Activated T-helper 1 cell treated with anti-CD3 and anti-CD28 coated beads, Interleukin-12 subunit alpha, Interleukin-12 subunit beta, Interleukin-2, Interleukin-4 antibody, amounts not matched to agents 30 ng/mL and 10 ng/mL and 1 ng/mL, durations not matched to agents 14 hours and 24 hours and 36 hours (primary cell): ENCODE data around the gene MKLN1. TPM values are rescaled to one million over a fixed set of nuclear protein-coding genes. Genes with fewer than 3 reads are reported as not detected.

Source experiments
- DNase-seq: peaks from one replicate; pipeline ENCODE4 v3.0.0; 2021; ENCODE audit warnings: low spot score
- H3K27ac Mint-ChIP-seq: one replicate; pipeline ENCODE4 v1.8.0; 2021; ENCODE audit warnings: mild to moderate bottlenecking, mixed read lengths
- H3K27me3 Mint-ChIP-seq: one replicate; pipeline ENCODE4 v1.8.0; 2022; ENCODE audit warnings: mild to moderate bottlenecking, moderate library complexity, mixed read lengths; ENCODE audit not compliant: insufficient read depth
- H3K36me3 Mint-ChIP-seq: one replicate; pipeline ENCODE4 v1.8.0; 2021; ENCODE audit warnings: low read depth, mixed read lengths
- H3K4me1 Mint-ChIP-seq: one replicate; pipeline ENCODE4 v1.8.0; 2021; ENCODE audit warnings: low read depth, mixed read lengths
- H3K4me3 Mint-ChIP-seq: one replicate; pipeline ENCODE4 v1.8.0; 2021; ENCODE audit warnings: mild to moderate bottlenecking, moderate library complexity, mixed read lengths
- H3K9me3 Mint-ChIP-seq: one replicate; pipeline ENCODE4 v1.8.0; 2021; ENCODE audit warnings: mixed read lengths
- intact Hi-C: fragments of 100-400 bp; cut with micrococcal nuclease; formaldehyde crosslinking; loops from one replicate; pipeline ENCODE4 v1.15.1; 2024
- total RNA-seq: library from RNA; stranded (reverse); gene quantifications from 2 replicates; pipeline ENCODE4 v1.2.3, GENCODE V29; 2022

Gene MKLN1
- total RNA-seq, 1 donor from 2014 or later = 34.0 TPM

DNA sequence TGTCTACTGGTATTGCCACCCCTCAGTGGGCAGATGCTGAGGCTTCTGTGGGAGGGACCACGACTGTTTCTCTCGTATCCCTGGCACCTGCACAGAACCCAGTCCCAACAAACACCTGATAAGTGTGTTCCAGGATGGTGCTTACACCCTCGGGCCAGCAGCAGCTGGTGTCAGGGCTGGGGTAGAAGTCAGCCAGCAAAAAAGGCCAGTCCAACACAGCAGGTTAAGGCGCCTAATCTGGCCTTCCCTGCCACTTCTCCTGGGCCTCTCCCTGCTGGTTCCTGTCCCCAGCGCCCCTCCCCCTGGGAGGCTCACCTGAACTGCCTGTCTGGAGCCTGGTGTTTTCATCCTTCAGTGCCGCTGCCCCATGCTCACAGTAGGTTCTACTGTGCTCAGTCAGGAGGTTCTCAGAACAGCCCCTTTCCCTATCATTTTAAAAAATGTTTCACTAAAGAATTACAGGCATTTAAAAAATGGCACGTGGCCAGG lies 208.7 kb downstream of the MKLN1 start:
- no peak overlapping the region for H3K4me3 Mint-ChIP-seq
- H3K36me3 Mint-ChIP-seq = no peaks in the 10 kb centered on the region
- peaks cover 5% of the 10 kb centered on the region for H3K27me3 Mint-ChIP-seq
- no peak overlapping the region for H3K27ac Mint-ChIP-seq
- no peaks in the 10 kb centered on the region for H3K9me3 Mint-ChIP-seq
- DNase-seq = no peak
- intact Hi-C loops = no loop called here
- H3K4me1 Mint-ChIP-seq = no peaks in the 10 kb centered on the region

DNA sequence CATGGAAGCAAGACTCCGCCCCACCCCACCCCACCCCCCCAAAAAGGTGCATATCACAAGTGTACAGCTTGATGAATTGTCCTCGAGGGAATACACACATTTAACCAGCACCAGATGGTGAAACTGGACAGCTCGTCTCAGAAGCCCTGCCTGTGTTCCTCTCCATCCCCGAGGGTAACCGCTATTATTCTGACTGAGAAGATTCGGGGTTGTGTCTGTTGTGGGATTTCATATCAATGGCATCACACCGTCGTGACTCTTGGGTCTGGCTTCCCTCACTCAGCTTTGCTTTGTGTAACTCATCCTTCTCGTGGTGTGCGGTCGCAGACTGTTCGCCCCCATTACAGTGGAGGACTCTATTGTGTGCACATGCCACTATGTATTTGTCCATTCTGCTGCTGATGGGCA lies 209.9 kb downstream of the MKLN1 start:
- intact Hi-C loops = no loop called here
- Mint-ChIP-seq H3K27ac (no peak overlapping the region), H3K4me3 (no peak overlapping the region), H3K4me1 (no peaks in the 10 kb centered on the region), H3K9me3 (no peaks in the 10 kb centered on the region), H3K36me3 (no peaks in the 10 kb centered on the region), H3K27me3 (peaks cover 7% of the 10 kb centered on the region)
- no peak for DNase-seq

DNA sequence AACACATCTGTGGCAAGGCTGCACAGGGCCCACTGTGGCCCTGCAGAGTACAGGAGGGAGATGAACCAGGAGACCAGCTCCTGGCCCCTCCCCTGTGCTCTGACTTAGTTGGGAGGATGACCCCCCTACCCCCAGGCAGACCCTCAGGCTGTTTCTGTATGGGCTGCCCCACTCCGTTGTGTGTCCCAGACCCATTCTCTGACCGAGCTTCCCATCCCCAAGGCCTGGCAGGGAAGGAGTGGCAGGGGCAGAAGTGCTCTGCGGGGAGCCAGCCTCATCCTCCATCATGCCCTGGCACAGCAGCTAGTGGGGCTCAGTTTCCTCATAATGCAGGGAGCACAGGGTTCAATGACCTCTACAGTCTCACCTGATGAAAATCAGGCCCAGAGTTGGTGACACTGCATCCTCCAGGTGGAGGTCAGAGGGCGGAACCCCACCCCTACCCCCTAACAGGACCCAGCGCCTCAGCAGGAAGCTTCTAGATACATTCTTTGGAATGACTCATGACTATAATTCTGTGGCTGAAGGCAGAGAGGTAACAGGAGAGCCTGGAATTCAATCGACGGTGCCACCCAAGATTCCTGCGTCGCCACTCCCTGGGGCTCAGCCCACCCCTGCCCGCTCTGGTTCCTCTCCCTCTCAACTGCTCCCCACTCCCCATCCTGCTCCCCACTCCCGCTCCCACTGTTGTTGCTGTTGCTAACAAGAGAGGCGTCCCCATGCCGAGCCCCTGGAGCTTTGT lies 210.6 kb downstream of the MKLN1 start:
- no peak for DNase-seq
- intact Hi-C loops = no loop called here
- Mint-ChIP-seq H3K4me1 (no peaks in the 10 kb centered on the region), H3K27ac (no peak overlapping the region), H3K36me3 (no peaks in the 10 kb centered on the region), H3K27me3 (peaks cover 10% of the 10 kb centered on the region), H3K9me3 (no peaks in the 10 kb centered on the region), H3K4me3 (no peak overlapping the region)

DNA sequence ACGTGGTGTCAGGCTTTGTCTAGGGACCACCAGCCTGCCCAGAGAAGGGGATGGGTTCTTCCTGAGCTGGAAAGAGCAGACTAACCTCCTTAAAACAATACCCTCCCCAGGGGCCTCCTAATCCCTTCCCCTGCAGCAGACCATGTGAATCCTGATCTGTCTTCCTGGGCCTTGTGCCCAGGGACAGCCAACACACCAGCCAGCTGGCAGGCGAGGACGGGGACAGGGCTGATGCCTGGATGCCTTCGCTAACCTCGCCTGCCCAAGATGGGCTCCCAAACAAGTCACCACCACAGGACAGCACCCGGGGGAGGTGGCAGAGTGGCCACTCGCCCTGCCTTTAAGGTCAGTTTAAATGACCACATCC lies 211.1 kb downstream of the MKLN1 start:
- DNase-seq = no peak
- Mint-ChIP-seq H3K27me3 (peaks cover 10% of the 10 kb centered on the region), H3K4me1 (no peaks in the 10 kb centered on the region), H3K4me3 (no peak overlapping the region), H3K27ac (no peak overlapping the region), H3K36me3 (no peaks in the 10 kb centered on the region), H3K9me3 (no peaks in the 10 kb centered on the region)
- intact Hi-C loops = no loop called here

DNA sequence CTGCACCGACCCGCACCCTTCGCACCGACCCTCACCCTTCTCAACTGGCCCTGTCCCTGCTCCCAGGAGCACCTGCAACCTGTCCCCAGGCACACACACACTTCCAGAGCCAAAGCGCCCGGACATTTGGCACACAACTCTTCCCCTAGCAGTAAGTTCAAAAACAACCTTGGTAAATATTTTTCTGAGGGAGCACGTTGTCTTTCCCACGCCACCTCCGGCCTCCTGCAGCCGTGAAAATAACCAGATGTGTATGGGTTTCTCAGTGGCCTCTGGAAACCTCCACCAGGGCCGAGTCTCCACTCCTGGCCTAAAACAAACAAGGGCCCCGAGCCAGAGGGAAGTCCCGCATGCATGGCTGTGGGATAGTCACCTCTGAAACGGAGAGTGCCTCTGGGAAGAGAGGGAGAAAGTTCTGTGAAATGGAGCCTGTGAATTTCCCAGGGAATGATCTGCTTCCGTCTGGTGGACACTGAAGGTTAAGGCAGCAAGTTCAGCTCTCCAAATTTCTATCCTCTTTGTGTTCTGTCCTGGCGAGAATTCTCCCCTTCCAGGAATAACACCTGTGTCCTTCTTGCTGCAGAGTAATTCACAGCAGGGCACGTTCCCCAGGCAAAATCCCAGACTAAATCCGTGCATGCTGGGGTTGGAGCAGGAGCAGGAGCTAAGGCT lies 213.0 kb downstream of the MKLN1 start:
- DNase-seq = no peak
- H3K4me1 Mint-ChIP-seq = peaks cover 10% of the 10 kb centered on the region
- H3K4me3 Mint-ChIP-seq = no peak overlapping the region
- H3K27ac Mint-ChIP-seq = no peak overlapping the region
- peaks cover 10% of the 10 kb centered on the region for H3K27me3 Mint-ChIP-seq
- no peaks in the 10 kb centered on the region for H3K9me3 Mint-ChIP-seq
- intact Hi-C loops = no loop called here
- no peaks in the 10 kb centered on the region for H3K36me3 Mint-ChIP-seq

DNA sequence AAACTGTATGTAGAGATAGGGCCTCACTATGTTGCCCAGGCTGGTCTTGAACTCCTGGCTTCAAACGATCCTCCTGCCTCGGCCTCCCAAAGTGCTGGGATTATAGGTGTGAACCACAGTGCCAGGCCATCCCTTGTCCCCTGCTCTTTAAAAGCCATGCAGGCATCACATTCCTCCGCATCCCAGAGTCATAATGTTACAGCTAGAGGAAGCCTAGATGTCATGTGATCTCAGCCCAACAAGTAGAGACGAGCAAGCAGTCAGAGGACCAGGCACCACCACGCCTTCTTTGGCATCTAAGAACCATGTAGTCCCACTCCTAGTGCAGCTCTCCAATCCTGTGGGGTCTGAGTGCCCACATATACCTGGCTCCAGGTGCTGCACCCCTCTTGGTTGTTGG lies 215.6 kb downstream of the MKLN1 start:
- no peak overlapping the region for H3K4me3 Mint-ChIP-seq
- no peak overlapping the region for H3K27ac Mint-ChIP-seq
- intact Hi-C loops = no loop called here
- peaks cover 16% of the 10 kb centered on the region for H3K4me1 Mint-ChIP-seq
- DNase-seq = no peak
- H3K9me3 Mint-ChIP-seq = no peaks in the 10 kb centered on the region
- H3K27me3 Mint-ChIP-seq = peaks cover 10% of the 10 kb centered on the region
- no peaks in the 10 kb centered on the region for H3K36me3 Mint-ChIP-seq

DNA sequence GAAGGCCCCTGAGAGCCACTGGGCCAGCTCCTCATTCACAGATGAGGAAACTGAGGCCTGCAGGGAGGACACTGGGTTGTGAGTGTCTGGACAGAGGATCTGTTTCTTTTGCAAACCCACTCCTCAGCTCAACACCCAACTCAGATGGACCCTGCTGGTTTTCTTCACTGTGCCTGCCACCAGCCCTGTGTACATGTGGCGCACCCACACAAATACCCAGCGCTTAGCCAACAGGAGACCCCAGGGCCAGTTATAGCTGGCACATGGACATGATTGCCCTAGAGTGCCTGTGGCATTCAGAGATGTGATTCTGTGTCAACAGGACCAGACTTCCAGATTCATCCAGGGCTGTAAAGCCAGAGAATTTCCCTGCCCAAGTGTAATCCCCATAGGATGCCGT lies 216.3 kb downstream of the MKLN1 start:
- Mint-ChIP-seq H3K27ac (no peak overlapping the region), H3K4me1 (peaks cover 16% of the 10 kb centered on the region), H3K36me3 (no peaks in the 10 kb centered on the region), H3K27me3 (peaks cover 15% of the 10 kb centered on the region), H3K4me3 (no peak overlapping the region), H3K9me3 (no peaks in the 10 kb centered on the region)
- intact Hi-C loops = no loop called here
- no peak for DNase-seq

DNA sequence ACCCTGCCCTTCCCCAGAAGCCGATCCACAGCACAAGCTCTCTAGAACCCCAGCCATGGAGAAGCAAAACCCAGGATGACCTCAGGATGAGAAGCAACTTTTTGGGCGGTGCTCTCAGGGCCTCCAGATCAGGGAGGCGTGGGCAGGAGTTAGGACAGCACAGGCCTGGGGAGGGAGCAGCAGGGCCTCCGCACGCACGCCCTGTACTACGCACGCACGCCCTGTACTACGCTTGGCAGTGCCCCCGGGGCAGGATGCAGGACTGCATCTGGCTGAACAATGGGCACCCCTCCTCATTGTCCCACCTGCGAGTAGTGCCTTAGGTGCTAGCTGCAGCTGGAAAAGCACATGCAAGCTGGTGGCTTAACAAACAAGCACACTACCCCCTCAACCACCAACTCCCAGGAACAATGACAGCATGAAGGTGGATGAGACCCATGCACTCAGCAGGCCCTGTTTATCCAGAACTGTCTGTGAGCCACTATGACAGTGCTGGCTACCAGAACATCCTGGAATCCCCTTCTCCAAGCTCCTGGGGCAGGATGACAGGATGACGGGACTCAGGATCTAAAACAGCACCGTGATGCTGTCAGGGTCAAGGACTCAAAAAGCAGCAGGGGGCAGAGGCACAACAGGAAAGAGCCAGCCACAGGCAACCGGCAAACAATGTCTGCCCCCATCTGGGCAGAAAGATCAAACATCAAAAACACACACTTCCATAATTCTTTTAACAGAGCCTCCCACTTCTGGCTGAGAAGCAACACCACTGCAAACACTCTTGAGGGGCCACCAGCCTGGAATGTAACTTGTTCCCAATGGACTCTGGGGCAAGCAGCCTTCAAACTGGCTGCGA lies 217.0 kb downstream of the MKLN1 start:
- H3K27me3 Mint-ChIP-seq = peaks cover 16% of the 10 kb centered on the region
- no peak for DNase-seq
- H3K9me3 Mint-ChIP-seq = no peaks in the 10 kb centered on the region

DNA sequence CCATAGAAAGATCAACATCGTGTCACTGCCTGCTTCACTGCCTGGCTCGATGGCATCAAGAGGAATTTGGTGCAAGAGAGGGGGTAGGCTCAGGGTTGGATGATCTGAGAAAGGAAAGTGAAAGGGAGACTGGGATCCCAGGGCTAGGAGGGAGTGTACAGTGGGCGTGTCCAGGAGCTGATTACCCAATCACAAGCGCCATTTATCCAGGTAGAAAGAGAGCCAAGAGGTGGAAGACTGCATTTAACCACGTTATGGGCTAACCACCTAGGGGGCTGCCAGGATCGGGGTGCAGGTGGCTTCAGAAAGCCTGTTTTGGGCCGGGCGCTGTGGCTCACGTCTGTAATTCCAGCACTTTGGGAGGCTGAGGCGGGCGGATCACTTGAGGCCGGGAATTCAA lies 218.4 kb downstream of the MKLN1 start:
- peaks cover 14% of the 10 kb centered on the region for H3K27me3 Mint-ChIP-seq
- intact Hi-C loops = loop anchor here (2.0 kb wide), 1 partner anchor 109 kb away; no protein-coding TSS in a partner anchor
- H3K4me3 Mint-ChIP-seq = no peak overlapping the region
- no peaks in the 10 kb centered on the region for H3K9me3 Mint-ChIP-seq
- H3K4me1 Mint-ChIP-seq = peaks cover 16% of the 10 kb centered on the region
- no peaks in the 10 kb centered on the region for H3K36me3 Mint-ChIP-seq
- H3K27ac Mint-ChIP-seq = no peak overlapping the region
- no peak for DNase-seq

More for the DNA sequence above, 217.0 kb downstream of the MKLN1 start:
- intact Hi-C loops = no loop called here
- Mint-ChIP-seq H3K4me3 (no peak overlapping the region), H3K4me1 (peaks cover 16% of the 10 kb centered on the region), H3K27ac (no peak overlapping the region), H3K36me3 (no peaks in the 10 kb centered on the region)

Other genes with a start within 250 kb of the MKLN1 start
- gene PODXL, start 228.8 kb downstream of the MKLN1 start, total RNA-seq = 0.75 and 1.3 TPM in 2 replicates